PC-9 (cell line): ENCODE data around the gene SERTM1.

Experiments
- EZH2 ChIP-seq: fragments of 200-600 bp; sonication (generic); IDR thresholded peaks from 2 replicates; pipeline ENCODE4 v1.8.0; 2017; ENCODE audit warnings: antibody characterized with exemption, low read depth
- TF ChIP-seq, protein P1 (sequence below): fragments of 200-600 bp; sonication (generic); conservative IDR thresholded peaks from 2 replicates; pipeline ENCODE4 v1.6.1; 2017; ENCODE audit warnings: mixed run types, antibody characterized with exemption, mild to moderate bottlenecking, moderate library complexity

DNA sequence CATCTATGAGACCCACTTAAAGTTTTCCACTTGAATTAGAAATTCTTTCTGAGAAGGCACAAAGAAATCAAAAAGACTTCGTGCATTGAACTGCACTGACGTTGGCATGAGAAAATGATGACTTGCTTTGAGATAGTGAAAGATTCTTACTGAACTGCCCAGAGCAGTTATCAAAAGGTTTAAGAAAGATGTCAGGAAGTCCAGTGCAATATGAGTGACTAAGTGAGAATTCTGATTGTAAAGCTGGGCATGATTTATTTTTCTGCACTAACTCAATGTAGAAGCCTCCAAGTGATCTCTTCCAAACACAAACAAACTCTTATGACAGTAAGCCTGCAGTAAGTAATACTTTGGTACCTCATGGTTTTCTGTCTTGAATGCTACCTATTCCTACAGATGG lies 52.1 kb downstream of the SERTM1 start:
- TF ChIP-seq, protein P1, sequence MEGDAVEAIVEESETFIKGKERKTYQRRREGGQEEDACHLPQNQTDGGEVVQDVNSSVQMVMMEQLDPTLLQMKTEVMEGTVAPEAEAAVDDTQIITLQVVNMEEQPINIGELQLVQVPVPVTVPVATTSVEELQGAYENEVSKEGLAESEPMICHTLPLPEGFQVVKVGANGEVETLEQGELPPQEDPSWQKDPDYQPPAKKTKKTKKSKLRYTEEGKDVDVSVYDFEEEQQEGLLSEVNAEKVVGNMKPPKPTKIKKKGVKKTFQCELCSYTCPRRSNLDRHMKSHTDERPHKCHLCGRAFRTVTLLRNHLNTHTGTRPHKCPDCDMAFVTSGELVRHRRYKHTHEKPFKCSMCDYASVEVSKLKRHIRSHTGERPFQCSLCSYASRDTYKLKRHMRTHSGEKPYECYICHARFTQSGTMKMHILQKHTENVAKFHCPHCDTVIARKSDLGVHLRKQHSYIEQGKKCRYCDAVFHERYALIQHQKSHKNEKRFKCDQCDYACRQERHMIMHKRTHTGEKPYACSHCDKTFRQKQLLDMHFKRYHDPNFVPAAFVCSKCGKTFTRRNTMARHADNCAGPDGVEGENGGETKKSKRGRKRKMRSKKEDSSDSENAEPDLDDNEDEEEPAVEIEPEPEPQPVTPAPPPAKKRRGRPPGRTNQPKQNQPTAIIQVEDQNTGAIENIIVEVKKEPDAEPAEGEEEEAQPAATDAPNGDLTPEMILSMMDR = no peak
- TF ChIP-seq EZH2 = no peak
